Right lobe of liver (tissue), 4 donors: Measurements from ENCODE around the gene BSG.

ENCODE experiments used
- CTCF ChIP-seq, 4 donors: fragments of 200-600 bp in 3 of 4; fragments of 450-650 bp in 1 of 4; IDR thresholded peaks; one replicate each; pipeline versions ENCODE4 v1.5.1 to v1.8.0; 2016 to 2022; ENCODE audit warnings: antibody characterized with exemption in 4 of 4, mild to moderate bottlenecking in 2 of 4
- POLR2A ChIP-seq: fragments of 450-650 bp; IDR thresholded peaks from one replicate; pipeline ENCODE4 v1.6.1; 2017; ENCODE audit warnings: antibody characterized with exemption, mild to moderate bottlenecking
- donor health status: DM: no; HTN: no; CAD: no.
- donor health status: DM: no; HTN: no; CAD: no.
- donor health status: DM: no; HTN: yes; CAD: no.

GRCh38 chr19:625257-625656 lies 52.9 kb downstream of the BSG start:
- TF ChIP-seq POLR2A (no peak), CTCF (IDR thresholded peaks at IDR 0.05) (no peak)
